Renal cortical epithelial cell (primary cell): ENCODE measurements around the gene FOCAD. TPM values are rescaled to one million over a fixed set of nuclear protein-coding genes. Genes with fewer than 3 reads are reported as not detected.

Experiments
- DNase-seq: peaks from one replicate; pipeline ENCODE4 v3.0.0-alpha.2; 2011; ENCODE audit warnings: low read depth
- total RNA-seq: library from RNA; depleted of rRNA; stranded (reverse); fragments of >200 nt; gene quantifications from 2 replicates; pipeline ENCODE4 v1.2.3, GENCODE V29; 2014

Gene FOCAD
- total RNA-seq, 1 donor from 2014 or later: 118 TPM

DNA sequence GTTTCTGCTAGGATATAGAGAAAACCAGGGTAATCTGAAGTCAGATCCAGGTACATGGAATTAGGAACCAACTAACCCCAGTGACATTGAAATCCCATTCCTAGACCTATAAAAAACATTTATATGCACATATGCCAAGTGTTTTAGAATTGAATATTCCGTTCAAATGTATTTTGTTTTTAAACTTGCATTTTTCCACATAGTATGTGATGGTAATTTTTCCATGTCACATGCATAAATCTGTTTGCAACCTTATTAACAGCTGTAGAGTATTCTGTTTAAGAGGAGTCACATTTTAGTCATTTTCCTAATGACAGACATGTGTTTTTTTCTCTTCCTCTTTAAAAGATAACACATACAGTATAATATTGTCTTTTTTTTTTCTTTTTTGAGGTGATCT is 50.2 kb downstream of the FOCAD start:
- no peak for DNase-seq

- no peak for DNase-seq
These were observed 56.2 kb downstream of the FOCAD start for GRCh38 chr9:20740304-20740703.

DNA sequence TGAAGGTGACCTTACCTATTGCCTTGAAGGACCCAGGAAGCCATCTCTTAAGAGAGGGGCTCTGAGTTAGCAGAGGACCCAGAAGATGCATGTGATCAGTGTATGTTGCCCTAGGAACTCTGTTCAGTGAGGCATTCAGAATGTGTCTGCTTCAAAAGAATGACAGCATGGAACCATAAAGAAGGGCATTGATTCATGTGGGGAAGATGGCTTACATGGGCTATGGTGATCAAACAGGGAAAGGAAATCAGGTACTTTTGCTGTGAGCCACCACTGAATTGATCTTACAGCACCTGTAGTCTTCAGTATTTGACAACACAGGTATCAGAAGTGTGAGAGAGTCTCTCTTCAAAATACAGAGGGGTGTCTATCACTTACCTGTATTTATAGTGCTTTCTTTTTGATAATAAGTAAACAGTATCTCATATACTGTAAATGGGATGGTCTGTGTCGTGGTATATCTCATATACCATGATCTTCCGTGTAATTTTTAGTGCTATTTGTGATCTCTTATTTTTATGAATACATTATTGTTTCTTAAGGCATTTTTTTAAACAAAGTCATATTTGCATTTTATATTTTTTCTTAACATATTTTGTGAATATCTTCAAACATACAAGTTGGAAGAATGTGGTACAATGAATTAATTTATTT is 57.0 kb downstream of the FOCAD start:
- DNase-seq: no peak

DNA sequence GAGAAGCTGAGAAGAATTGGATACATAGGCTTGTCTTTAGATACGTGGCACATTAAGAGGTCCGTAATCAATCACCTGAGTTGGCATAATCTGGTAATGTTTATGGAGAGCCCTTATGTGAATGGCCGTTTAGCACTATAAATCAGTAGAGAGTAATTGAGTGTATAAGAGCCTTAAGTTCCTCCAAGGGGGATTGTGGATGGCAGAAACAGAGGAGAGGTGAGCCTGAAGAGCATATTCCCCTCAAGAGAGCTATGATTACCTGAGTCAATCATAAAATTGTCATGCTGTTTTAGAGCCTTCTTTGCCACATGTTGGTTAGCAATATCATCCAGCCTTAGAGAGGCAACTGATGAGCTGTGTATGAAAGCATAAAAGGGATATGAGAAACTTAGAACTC is 58.8 kb downstream of the FOCAD start:
- DNase-seq: no peak

GRCh38 chr9:20744036-20744630 is 60.1 kb downstream of the FOCAD start:
- no peak for DNase-seq

- DNase-seq: no peak
These were observed 62.9 kb downstream of the FOCAD start for GRCh38 chr9:20746967-20747366.

- DNase-seq: no peak
These were observed 65.6 kb downstream of the FOCAD start for GRCh38 chr9:20749496-20750198.

GRCh38 chr9:20753761-20754160 is 69.7 kb downstream of the FOCAD start:
- no peak for DNase-seq

- DNase-seq: no peak
These were observed 70.5 kb downstream of the FOCAD start for GRCh38 chr9:20754556-20754955.

GRCh38 chr9:20760246-20760891 is 76.3 kb downstream of the FOCAD start:
- peak; percentile 23 for DNase-seq

GRCh38 chr9:20770947-20771346 is 86.9 kb downstream of the FOCAD start:
- DNase-seq: no peak

DNA sequence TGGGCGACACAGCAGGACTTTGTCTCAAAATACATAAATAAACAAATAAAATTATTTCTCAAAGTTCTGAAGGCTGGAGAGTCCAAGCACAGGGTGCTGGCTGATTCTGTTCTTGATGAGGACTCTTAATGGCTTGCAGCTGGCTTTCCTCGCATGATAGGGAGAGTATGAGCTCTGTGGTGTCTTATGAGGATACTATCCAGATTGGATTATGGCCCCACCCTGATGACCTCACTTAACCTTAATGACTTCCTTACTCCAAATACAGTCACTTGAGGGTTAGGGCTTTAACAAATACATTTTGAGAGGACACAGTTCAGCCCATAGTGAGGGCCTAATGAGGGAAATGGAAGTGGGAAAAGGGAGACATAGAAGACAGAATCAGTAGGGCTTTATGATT is 87.7 kb downstream of the FOCAD start:
- no peak for DNase-seq

DNA sequence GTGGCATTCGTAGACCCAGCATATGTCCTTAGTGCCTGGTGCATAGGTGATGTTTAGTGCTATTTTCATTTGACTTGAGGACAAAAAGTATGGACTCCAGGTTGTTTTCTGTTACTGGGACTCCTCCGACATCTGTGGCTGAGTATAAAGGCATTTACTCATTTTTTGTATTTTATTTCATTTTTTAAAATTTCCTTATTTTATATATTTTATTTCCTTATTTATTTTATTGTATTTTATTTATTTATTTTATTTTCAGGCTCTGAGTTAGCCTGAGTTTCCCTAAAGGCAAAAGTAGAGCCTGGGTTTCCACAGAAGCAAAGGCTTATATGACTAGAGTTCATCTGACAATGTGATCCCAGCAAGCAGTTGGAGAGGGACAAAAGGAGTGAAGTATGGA is 91.6 kb downstream of the FOCAD start:
- DNase-seq: no peak

DNA sequence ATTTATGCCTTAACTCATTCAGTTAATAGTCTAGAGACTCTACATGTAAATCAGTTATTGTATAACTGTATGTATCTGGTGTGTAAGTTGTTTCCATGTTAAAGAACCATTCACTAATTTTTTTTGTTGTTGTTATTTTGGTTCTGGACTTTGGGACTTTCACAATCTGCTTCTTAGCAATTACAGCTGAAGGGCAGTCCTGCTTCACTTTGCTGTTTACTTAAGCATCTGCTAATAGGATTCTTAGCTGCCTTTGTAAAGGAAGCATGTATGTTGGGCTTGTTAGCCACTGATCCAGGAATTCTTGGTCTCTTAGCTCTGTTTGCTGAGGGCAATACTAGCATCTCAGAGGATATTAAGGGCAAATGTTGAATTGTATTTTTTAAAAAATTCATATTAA is 97.0 kb downstream of the FOCAD start:
- DNase-seq: peak; percentile 76

DNA sequence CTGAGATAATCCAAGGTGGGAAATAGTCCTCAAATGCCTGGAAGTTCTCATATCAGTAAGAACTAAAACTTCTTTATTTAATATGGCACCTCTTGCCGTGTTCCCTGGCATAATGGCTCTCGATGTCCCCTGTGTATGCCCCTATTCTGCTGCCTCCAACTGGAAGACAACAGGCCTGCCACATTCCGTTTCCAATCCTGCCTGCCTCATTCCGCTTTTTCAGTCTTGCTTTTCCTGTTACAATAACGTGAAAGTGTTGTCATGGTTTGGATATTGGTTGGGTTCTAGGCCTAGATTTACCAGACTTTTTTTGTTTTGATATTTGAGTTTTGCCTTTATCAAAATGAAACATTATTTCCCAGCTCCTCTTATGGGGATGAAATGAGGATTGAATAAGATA is 98.2 kb downstream of the FOCAD start:
- no peak for DNase-seq

DNA sequence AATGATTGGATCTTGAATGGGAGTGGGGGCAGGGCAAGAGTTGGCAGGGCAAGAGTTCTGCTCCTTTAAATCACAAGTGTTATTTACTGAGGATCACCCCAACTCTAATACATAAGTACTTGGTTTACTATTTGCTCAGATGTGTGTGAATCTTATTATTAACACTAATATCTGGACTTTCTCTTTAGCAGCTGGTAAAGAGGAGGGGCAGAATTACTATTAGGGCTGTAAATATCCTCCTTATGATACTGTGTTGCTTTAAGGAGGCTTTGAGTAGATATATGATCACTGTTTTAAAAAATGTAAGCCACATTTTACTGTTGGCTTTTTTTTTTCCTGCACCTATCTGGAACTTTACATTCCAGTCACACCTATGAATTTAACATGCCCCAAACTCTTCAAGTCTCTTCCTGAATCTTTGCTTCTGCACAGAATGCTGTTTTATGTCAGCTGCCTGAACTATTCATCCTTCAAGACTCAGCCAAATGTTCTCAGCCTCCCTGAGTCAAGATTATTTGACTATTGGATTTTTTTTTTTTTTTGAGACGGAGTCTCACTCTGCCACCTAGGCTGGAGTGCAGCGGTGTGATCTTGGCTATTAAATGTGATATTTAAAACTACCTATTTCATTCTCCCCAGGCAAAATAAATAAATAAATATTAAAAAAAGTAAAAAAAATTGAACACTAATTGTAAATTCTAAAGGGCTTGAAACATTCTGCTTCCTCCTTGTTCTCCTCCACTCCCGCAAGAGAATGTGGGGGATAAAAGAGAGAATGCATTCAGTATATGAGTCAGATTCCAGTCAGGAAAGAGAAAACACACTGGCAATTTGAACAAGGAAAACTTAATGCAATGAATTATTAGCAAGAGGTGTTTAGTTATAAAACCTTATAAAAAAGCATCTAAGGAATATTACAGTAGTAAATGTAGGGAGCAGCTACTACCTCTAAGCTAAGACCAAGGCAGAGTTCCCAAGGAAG is 99.3 kb downstream of the FOCAD start:
- DNase-seq: peak; percentile 32

DNA sequence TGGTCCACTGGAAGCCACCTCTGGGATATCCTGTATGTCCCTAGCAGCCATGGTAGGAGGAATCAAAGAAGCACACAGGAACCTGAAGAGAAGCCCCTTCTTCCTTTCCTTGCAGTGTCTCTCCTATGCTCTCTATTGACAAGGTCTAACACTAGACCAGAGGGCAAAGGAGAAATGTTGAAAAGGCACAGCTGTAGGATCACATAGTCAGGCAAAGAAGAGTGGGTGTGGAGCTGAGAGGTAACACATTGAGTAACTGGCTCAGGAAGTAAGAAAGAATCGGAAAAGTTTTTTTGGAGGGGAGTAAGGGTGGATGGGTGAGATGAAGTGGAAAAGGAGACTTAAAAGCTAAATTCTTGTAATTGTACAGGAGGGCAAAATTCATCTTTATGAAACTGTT is 100.1 kb downstream of the FOCAD start:
- DNase-seq: no peak

GRCh38 chr9:20786807-20787206 is 102.7 kb downstream of the FOCAD start:
- peak; percentile 11 for DNase-seq

DNA sequence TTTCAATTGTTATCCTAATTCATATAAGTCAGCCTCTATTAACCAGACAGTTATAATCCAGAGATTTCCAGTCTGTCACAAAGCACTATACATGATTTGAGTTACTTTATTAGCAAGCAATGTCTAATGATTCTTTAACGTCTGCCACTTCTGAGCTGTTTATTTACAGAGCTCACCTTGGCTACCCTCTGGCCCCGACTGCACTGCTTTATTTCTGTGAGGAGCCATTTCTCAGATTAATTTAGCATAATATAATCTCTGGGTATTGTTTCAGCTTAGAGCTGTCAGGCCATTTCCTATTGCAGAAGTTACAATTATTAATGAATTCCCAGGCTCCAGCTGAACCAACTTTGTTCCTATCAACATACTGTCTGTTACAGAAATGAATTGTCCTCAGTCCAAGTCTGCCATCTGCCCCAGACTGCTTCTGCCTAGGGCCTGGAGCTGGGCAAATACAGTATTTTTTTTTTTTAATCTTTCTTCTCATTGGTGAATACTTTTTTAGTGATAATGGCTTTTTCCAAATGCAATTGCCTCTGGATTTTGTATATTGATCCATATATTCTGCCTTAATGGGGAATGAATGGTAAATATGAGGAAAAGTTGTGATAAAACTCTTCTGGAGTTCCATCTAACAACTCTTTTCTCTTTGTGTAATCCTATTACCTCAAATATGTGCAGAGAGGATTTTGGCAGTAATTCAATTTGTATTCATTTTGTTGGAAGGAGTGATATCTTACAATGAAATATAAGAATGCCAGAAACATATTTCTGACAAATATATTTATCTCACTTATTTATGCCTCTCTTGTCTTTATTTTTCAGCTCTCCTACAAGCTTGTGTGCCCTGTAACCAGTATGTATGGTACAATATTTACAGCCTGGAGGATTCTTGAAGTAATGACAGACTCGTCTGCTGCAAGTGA is 104.7 kb downstream of the FOCAD start:
- no peak for DNase-seq

DNA sequence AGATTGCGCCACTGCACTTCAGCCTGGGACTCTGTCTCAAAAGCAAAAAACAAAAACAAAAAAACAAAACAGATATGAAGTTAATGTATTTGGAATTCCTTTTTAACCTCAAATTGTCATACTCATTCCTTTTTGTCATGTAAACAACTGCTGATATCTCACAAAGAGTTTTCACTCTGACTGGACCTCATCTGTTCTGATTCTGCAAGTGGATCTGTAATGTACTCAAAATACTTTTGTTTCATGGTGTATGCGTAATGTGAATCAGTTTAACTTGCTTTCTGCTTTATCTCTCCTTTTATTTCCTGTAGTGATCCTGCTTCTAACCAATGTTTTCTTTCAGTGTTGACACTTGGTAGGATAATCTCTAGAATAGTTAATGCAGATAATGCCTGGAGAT is 106.7 kb downstream of the FOCAD start:
- no peak for DNase-seq

GRCh38 chr9:20791682-20792081 is 107.6 kb downstream of the FOCAD start:
- no peak for DNase-seq
